ENCODE data around the gene HIVEP3.

The HIVEP3 gene

GRCh38 chr1:41813226-41813625, 105.5 kb downstream of the HIVEP3 start:
- H3K4me1 ChIP-seq (ENCODE audit: insufficient read depth, low read length): no peaks in the 10 kb centered on the region
- H3K9me3 ChIP-seq (ENCODE audit: insufficient read depth, low read depth, low read length): no peaks in the 10 kb centered on the region
- no peak overlapping the region for H3K4me3 ChIP-seq (ENCODE audit: low read length)
- no peaks in the 10 kb centered on the region for H3K36me3 ChIP-seq (ENCODE audit: insufficient read depth, low read depth, low read length)
- no peak overlapping the region for H3K27ac ChIP-seq (ENCODE audit: low read length)
- no peak overlapping the region for H3K9ac ChIP-seq (ENCODE audit: low read depth, low read length)
- no peaks in the 10 kb centered on the region for H3K27me3 ChIP-seq (ENCODE audit: insufficient read depth, low read length)

- Histone ChIP-seq H3K27me3 (ENCODE audit: insufficient read depth, low read length) (no peaks in the 10 kb centered on the region), H3K4me3 (ENCODE audit: low read length) (no peak overlapping the region), H3K9ac (ENCODE audit: low read depth, low read length) (no peak overlapping the region), H3K9me3 (ENCODE audit: insufficient read depth, low read depth, low read length) (no peaks in the 10 kb centered on the region), H3K4me1 (ENCODE audit: insufficient read depth, low read length) (no peaks in the 10 kb centered on the region), H3K36me3 (ENCODE audit: insufficient read depth, low read depth, low read length) (no peaks in the 10 kb centered on the region), H3K27ac (ENCODE audit: low read length) (no peak overlapping the region)
These were observed 106.3 kb downstream of the HIVEP3 start for GRCh38 chr1:41812453-41812852.

GRCh38 chr1:41812051-41812450, 106.7 kb downstream of the HIVEP3 start:
- Histone ChIP-seq H3K9me3 (ENCODE audit: insufficient read depth, low read depth, low read length) (no peaks in the 10 kb centered on the region), H3K27ac (ENCODE audit: low read length) (no peak overlapping the region), H3K4me3 (ENCODE audit: low read length) (no peak overlapping the region), H3K4me1 (ENCODE audit: insufficient read depth, low read length) (no peaks in the 10 kb centered on the region), H3K36me3 (ENCODE audit: insufficient read depth, low read depth, low read length) (no peaks in the 10 kb centered on the region), H3K9ac (ENCODE audit: low read depth, low read length) (no peak overlapping the region), H3K27me3 (ENCODE audit: insufficient read depth, low read length) (no peaks in the 10 kb centered on the region)

GRCh38 chr1:41811051-41811795, 107.5 kb downstream of the HIVEP3 start:
- Histone ChIP-seq H3K4me1 (ENCODE audit: insufficient read depth, low read length) (no peaks in the 10 kb centered on the region), H3K9ac (ENCODE audit: low read depth, low read length) (no peak overlapping the region), H3K27ac (ENCODE audit: low read length) (no peak overlapping the region), H3K27me3 (ENCODE audit: insufficient read depth, low read length) (no peaks in the 10 kb centered on the region), H3K36me3 (ENCODE audit: insufficient read depth, low read depth, low read length) (no peaks in the 10 kb centered on the region), H3K4me3 (ENCODE audit: low read length) (no peak overlapping the region), H3K9me3 (ENCODE audit: insufficient read depth, low read depth, low read length) (no peaks in the 10 kb centered on the region)

GRCh38 chr1:41810446-41810845, 108.3 kb downstream of the HIVEP3 start:
- Histone ChIP-seq H3K9ac (ENCODE audit: low read depth, low read length) (no peak overlapping the region), H3K27me3 (ENCODE audit: insufficient read depth, low read length) (no peaks in the 10 kb centered on the region), H3K27ac (ENCODE audit: low read length) (no peak overlapping the region), H3K9me3 (ENCODE audit: insufficient read depth, low read depth, low read length) (no peaks in the 10 kb centered on the region), H3K36me3 (ENCODE audit: insufficient read depth, low read depth, low read length) (no peaks in the 10 kb centered on the region), H3K4me3 (ENCODE audit: low read length) (no peak overlapping the region), H3K4me1 (ENCODE audit: insufficient read depth, low read length) (no peaks in the 10 kb centered on the region)

- no peak overlapping the region for H3K9ac ChIP-seq (ENCODE audit: low read depth, low read length)
- H3K4me3 ChIP-seq (ENCODE audit: low read length): no peak overlapping the region
- no peaks in the 10 kb centered on the region for H3K4me1 ChIP-seq (ENCODE audit: insufficient read depth, low read length)
- H3K27ac ChIP-seq (ENCODE audit: low read length): no peak overlapping the region
- no peaks in the 10 kb centered on the region for H3K27me3 ChIP-seq (ENCODE audit: insufficient read depth, low read length)
- no peaks in the 10 kb centered on the region for H3K36me3 ChIP-seq (ENCODE audit: insufficient read depth, low read depth, low read length)
- H3K9me3 ChIP-seq (ENCODE audit: insufficient read depth, low read depth, low read length): no peaks in the 10 kb centered on the region
These were observed 109.0 kb downstream of the HIVEP3 start for GRCh38 chr1:41809692-41810091.

- Histone ChIP-seq H3K27ac (ENCODE audit: low read length) (no peak overlapping the region), H3K4me3 (ENCODE audit: low read length) (no peak overlapping the region), H3K27me3 (ENCODE audit: insufficient read depth, low read length) (no peaks in the 10 kb centered on the region), H3K4me1 (ENCODE audit: insufficient read depth, low read length) (no peaks in the 10 kb centered on the region), H3K9ac (ENCODE audit: low read depth, low read length) (no peak overlapping the region), H3K36me3 (ENCODE audit: insufficient read depth, low read depth, low read length) (no peaks in the 10 kb centered on the region), H3K9me3 (ENCODE audit: insufficient read depth, low read depth, low read length) (no peaks in the 10 kb centered on the region)
These were observed 111.3 kb downstream of the HIVEP3 start for GRCh38 chr1:41807390-41807789.

- Histone ChIP-seq H3K36me3 (ENCODE audit: insufficient read depth, low read depth, low read length) (no peaks in the 10 kb centered on the region), H3K27me3 (ENCODE audit: insufficient read depth, low read length) (no peaks in the 10 kb centered on the region), H3K4me3 (ENCODE audit: low read length) (no peak overlapping the region), H3K4me1 (ENCODE audit: insufficient read depth, low read length) (no peaks in the 10 kb centered on the region), H3K9me3 (ENCODE audit: insufficient read depth, low read depth, low read length) (no peaks in the 10 kb centered on the region), H3K27ac (ENCODE audit: low read length) (no peak overlapping the region), H3K9ac (ENCODE audit: low read depth, low read length) (no peak overlapping the region)
These were observed 112.1 kb downstream of the HIVEP3 start for GRCh38 chr1:41806472-41807155.

- no peak overlapping the region for H3K27ac ChIP-seq (ENCODE audit: low read length)
- H3K4me3 ChIP-seq (ENCODE audit: low read length): no peak overlapping the region
- no peak overlapping the region for H3K9ac ChIP-seq (ENCODE audit: low read depth, low read length)
- no peaks in the 10 kb centered on the region for H3K9me3 ChIP-seq (ENCODE audit: insufficient read depth, low read depth, low read length)
- no peaks in the 10 kb centered on the region for H3K4me1 ChIP-seq (ENCODE audit: insufficient read depth, low read length)
- H3K27me3 ChIP-seq (ENCODE audit: insufficient read depth, low read length): no peaks in the 10 kb centered on the region
- H3K36me3 ChIP-seq (ENCODE audit: insufficient read depth, low read depth, low read length): no peaks in the 10 kb centered on the region
These were observed 112.8 kb downstream of the HIVEP3 start for GRCh38 chr1:41805771-41806471.

- Histone ChIP-seq H3K9me3 (ENCODE audit: insufficient read depth, low read depth, low read length) (no peaks in the 10 kb centered on the region), H3K4me1 (ENCODE audit: insufficient read depth, low read length) (no peaks in the 10 kb centered on the region)
These were observed 114.5 kb downstream of the HIVEP3 start for GRCh38 chr1:41804176-41804575.

GRCh38 chr1:41803656-41804055, 115.1 kb downstream of the HIVEP3 start:
- Histone ChIP-seq H3K4me1 (ENCODE audit: insufficient read depth, low read length) (no peaks in the 10 kb centered on the region), H3K27me3 (ENCODE audit: insufficient read depth, low read length) (no peaks in the 10 kb centered on the region), H3K27ac (ENCODE audit: low read length) (no peak overlapping the region), H3K9me3 (ENCODE audit: insufficient read depth, low read depth, low read length) (no peaks in the 10 kb centered on the region), H3K9ac (ENCODE audit: low read depth, low read length) (no peak overlapping the region), H3K36me3 (ENCODE audit: insufficient read depth, low read depth, low read length) (no peaks in the 10 kb centered on the region), H3K4me3 (ENCODE audit: low read length) (no peak overlapping the region)

More at GRCh38 chr1:41804176-41804575, 114.5 kb downstream of the HIVEP3 start:
- no peak overlapping the region for H3K4me3 ChIP-seq (ENCODE audit: low read length)
- H3K9ac ChIP-seq (ENCODE audit: low read depth, low read length): no peak overlapping the region
- no peak overlapping the region for H3K27ac ChIP-seq (ENCODE audit: low read length)
- H3K27me3 ChIP-seq (ENCODE audit: insufficient read depth, low read length): no peaks in the 10 kb centered on the region
- H3K36me3 ChIP-seq (ENCODE audit: insufficient read depth, low read depth, low read length): no peaks in the 10 kb centered on the region

All from iPS-20b (cell line).